ENCODE data around the gene OR6N1.

Gene OR6N1

DNA sequence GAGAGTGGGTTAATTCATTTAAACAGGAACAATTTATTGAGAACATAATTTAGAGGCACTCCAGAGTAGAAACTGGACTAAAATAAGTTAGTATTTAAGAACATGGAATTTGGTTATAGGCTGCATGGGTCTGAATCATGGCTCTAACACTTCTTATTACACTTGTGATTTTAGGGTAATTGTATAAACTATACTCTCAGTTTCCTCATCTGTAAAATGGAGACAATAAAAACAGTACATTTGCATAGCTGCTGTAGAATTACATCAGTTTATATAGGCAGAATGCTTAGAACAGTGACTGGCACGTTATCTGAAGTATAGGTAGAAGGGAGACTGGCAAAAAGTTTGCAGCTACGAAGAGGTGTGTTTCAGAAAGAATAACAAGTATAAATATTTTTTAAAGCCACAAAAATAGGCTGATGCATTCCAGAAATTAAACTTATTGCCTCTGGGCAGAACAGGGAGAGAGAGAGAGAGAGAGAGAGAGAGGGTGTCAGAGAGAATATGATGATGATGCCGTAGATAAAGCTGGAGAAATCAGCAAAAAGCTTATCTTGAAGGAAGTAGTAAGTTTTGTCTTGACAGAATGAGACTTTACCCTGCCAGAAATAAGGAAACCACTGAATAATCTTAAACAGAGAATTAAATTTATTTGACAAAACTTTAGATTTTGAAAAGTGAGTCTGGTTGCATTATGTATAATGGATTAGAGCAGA lies 43.3 kb downstream of the OR6N1 start:
- no peak for DNase-seq (ENCODE audit: low read depth)
- no peak for TF ChIP-seq CTCF (IDR thresholded peaks at IDR 0.05; ENCODE audit: low read length, missing control alignments)
- no peak overlapping the region for H3K4me3 ChIP-seq (replicated peaks; ENCODE audit: low read depth, low read length)

GRCh38 chr1:158724442-158724841 lies 47.6 kb downstream of the OR6N1 start:
- no peak overlapping the region for H3K4me3 ChIP-seq (replicated peaks; ENCODE audit: low read depth, low read length)
- no peak for TF ChIP-seq CTCF (IDR thresholded peaks at IDR 0.05; ENCODE audit: low read length, missing control alignments)
- no peak for DNase-seq (ENCODE audit: low read depth)

GRCh38 chr1:158720620-158721019 lies 51.4 kb downstream of the OR6N1 start, which contains the start of gene OR6K3:
TSS of gene OR6K3 (minus strand) at chr1:158720720. CDS start at chr1:158718115, 2,605 bp downstream.
- no peak for TF ChIP-seq CTCF (IDR thresholded peaks at IDR 0.05; ENCODE audit: low read length, missing control alignments)
- DNase-seq (ENCODE audit: low read depth) = no peak
- H3K4me3 ChIP-seq (replicated peaks; ENCODE audit: low read depth, low read length) = no peak within 1 kb of the TSS

- DNase-seq (ENCODE audit: low read depth) = no peak
- TF ChIP-seq CTCF (IDR thresholded peaks at IDR 0.05; ENCODE audit: low read length, missing control alignments) = no peak
- no peak overlapping the region for H3K4me3 ChIP-seq (replicated peaks; ENCODE audit: low read depth, low read length)
These were observed 52.3 kb downstream of the OR6N1 start for GRCh38 chr1:158719664-158720063.

GRCh38 chr1:158717344-158717743 lies 54.7 kb downstream of the OR6N1 start:
- DNase-seq (ENCODE audit: low read depth) = no peak
- TF ChIP-seq CTCF (IDR thresholded peaks at IDR 0.05; ENCODE audit: low read length, missing control alignments) = no peak

DNA sequence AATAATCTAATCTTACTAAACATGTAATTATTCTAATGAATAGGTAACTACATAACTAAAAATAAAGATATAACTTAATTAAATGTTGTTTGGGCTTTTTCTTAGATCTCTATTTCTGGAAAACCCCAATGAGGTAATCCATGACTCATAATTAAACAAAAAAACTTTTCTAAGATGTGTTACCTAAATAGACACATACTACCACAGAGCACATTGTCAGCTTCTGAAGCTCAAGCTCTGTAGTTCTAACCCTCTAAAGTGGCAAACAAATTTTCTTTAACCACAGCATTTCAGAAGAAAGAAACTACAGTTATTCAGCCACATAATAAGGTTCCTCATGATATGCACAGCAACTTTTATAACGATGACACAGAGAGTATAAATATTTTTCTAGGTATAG lies 55.7 kb downstream of the OR6N1 start:
- DNase-seq (ENCODE audit: low read depth) = no peak
- no peak for TF ChIP-seq CTCF (IDR thresholded peaks at IDR 0.05; ENCODE audit: low read length, missing control alignments)
- H3K4me3 ChIP-seq (replicated peaks; ENCODE audit: low read depth, low read length) = no peak overlapping the region

More at GRCh38 chr1:158717344-158717743, 54.7 kb downstream of the OR6N1 start:
- H3K4me3 ChIP-seq (replicated peaks; ENCODE audit: low read depth, low read length) = no peak overlapping the region

DNA sequence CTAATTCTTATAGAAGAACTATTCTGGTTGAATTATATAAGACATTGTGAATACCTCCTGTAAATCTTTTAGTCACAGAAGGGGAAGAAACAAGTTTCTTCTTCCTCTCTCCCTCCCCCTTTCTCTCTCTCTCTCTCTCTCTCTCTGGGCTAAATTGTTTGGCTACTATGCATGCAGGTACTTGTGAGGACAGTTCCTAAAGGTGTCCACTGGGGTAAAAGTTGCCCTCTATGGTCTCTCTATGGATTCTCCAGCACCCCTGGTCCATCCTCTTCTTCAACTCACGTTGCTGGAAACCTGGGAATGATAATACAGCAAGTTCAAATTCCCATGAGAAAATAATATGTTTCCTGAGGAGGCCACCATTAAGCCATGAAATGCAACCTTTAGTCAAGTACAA lies 57.2 kb downstream of the OR6N1 start:
- no peak for DNase-seq (ENCODE audit: low read depth)
- TF ChIP-seq CTCF (IDR thresholded peaks at IDR 0.05; ENCODE audit: low read length, missing control alignments) = no peak

More for the DNA sequence above, 57.2 kb downstream of the OR6N1 start:
- H3K4me3 ChIP-seq (replicated peaks; ENCODE audit: low read depth, low read length) = no peak overlapping the region

Measured in fibroblast of pulmonary artery (primary cell).